DMS53 treated with DMSO at 0.1 percent for 48 hours (cell line): ENCODE data around the gene ZDHHC7.

Experiments used
- DNase-seq: peaks from one replicate; lab custom pipeline; 2025; ENCODE audit not compliant: unreplicated experiment; lab: John Stamatoyannopoulos, UW

ZDHHC7 gene

DNA sequence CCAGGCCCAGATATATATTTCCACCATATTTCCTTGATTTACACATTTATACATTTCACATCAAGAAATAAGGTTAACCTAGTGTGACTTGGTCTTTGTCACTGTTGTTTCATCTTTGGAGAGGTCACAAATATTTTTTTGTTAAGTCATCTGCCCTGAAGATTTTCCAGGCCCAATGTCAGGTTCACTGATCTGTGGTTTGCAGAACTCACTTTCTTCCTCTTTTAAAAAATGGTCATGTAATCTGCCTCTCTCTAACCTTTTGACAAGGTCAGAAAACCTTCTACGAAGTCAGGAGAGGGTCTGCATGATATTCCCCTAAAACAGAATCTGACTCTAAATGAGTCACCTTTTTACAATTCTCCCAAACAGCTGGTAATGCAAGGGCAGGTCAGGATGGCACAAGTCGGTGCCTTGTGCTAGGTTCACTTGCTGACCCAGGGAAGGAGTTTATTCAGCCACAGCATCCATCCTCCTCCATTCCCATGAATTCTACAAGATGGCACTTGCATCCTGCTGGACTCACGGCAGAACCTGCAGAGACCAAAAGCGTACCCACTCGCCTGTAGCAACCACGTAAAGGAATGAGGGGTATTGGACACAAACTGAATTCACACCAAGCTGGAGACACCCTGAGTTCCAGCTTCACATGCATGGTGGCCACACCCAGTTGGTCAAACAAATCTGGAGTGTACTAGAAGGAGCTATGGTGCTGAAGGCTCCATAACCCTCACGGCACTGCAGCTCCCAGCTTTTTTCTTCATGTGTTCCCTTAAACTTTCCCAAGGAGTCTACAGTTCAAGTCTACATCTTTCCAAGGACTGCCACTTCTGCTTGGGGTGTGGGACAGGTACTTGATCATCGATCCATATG lies 14.7 kb upstream of the ZDHHC7 start:
- no peak for DNase-seq

DNA sequence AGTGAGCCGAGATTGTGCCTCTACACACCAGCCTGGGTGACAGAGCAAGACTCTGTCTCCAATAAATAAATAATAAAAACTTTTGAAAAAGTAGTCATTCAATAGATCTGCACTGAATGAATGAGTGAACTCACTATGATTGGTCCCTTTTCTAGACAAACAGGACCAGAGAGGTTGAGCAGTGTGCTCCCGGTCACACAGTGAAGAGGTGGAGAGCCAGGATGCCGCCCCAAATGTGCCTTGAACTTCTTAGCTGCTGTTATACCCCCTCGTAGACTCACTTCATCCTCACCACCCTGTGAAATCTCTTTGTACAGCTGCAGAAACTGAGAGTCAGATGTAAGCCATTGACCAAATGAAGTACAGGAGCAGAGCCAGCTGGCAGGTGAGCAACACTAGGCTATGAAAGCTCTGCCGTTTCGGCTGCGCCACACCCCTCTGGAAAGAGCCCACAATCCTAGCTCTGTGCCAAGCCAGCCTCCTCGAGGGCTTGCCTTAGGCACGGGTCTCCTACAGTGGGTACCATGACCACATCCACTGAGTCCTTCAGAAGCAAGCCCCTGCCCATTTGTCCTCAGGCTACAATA lies 8.4 kb upstream of the ZDHHC7 start:
- no peak for DNase-seq

DNA sequence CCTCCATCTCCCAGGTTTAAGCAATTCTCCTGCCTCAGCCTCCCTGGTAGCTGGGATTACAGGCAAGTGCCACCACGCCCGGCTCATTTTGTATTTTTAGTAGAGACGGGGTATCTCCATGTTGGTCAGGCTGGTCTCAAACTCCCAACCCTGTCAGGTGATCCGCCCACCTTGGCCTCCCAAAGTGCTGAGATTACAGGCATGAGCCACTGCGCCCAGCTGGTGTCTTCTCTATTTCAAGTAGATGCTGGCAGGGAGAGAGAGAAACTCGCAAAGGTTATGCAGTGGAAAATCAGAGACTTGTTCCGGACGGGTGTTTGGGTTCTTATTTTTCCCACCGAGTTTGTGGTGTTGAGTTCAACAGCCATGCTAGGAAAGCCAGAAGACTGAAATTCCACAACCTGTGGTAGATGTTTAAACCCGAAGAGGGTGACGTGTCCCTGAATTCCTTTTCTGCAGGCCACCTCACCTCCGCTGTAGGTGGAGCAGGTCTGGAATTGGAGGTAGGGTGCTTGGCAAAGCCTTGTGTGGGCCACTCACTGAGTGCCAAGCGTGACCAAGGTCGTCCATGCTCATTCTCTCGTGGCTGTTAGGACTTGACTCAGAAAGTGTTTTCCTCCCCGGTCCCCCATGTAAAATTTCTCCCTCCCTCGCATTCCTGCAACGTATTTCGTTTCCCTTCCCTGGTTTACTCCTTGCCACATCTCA lies 7.3 kb upstream of the ZDHHC7 start:
- no peak for DNase-seq

DNA sequence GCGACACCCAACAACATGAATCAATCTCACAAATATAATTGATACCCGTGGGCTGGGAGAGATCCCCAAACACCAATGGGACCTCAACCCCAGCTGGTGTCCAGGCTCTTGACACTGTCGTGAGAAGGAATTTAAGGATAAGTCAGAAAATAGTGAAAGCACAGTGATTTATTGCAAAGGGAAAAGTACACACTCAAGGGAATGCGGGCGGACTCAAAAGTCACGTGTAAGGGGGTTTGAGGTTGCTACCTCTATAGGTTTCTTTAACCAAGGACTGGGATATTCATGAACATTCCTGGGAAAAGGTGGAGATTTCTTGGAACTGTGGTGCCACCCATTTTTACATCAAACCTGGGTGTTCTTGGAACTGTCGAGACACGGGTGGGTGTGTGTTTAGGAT lies 6.3 kb upstream of the ZDHHC7 start:
- DNase-seq = no peak

DNA sequence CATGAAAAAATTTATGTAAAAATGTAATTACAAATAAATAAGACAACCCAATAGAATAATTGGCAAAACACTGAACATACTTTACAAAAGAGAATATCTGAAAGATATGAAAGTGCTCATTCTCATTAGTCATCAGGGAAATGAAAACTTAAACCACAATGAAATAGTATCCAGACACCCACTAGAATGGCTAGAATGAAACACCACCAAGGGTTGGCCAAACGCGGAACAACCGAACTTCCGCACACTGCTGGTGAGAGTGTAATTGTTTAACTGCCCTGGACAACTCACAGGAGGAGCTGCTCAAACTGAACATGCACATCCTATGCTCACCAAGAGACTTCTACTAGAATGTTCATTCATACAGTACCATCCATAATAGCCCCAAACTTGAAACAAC lies 5.8 kb upstream of the ZDHHC7 start:
- DNase-seq = no peak

DNA sequence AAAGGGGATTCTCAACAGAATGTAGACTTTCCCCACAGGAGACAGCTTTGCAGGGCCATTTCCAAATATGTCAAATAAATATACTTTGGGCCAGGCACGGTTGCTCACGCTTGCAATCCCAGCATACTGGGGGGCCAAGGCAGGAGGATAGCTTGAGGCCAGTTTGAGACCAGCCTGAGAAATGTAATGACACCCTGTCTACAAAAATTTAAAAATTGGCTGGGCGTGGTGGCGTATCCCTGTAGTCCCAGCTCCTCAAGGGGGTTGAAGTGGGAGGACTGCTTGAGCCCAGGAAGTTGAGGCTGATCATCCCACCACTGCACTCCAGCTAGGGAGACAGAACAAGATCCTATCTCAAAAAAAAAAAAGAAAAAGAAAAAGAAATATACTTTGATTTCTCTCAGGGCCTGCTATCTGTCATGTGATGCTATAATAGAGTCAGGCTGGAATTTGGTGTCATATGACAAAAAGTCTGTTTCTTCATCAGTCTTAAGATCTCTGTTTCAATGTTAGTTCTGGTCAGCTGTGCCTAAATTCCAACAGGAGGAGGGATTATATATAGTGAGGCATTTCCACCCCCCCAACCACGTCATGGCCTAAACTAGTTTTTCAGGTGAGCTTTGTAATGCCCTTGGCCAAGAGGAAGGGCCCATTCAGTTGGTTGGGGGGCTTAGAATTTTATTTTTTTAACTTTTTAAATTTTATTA lies 4.3 kb upstream of the ZDHHC7 start:
- no peak for DNase-seq

DNA sequence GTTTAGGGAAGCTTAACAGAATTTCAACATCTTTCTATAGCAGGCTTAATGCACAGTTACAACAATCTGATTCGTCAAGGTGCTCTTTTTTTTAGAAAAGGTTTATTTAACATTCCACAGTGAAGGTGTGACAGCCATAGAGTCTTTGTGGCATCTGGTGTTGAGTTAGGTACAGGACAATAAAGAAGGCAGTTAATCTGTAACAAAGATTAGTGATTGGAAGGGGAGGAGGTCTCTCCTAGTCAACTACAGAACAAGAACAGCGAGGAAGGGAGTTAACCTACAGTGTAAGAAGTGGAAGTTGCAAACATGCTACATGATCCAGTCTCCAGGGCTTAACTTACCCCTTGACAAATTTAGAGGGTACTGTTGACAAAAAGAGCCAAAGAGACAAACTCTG lies 3.0 kb upstream of the ZDHHC7 start:
- DNase-seq = no peak

DNA sequence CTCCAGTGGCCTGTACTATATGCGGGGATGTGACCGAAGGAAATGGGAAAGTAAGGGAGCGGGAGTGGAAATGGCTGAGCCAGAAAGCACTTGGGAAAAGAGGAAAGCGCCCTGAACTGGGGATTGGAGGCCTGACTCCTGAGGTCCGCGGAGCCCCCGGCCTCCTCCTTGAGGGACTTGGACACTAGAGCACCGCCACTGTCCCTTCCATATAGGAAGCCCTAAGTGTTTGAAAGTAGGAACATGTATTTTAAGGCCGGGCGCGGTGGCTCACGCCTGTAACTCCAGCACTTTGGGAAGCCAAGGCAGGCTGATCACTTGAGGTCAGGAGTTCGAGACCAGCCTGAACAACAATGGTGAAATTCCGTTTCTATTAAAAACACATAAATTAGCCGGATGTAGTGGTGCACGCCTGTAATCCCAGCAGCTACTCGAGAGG lies 530 bp upstream of the ZDHHC7 start:
- no peak for DNase-seq

DNA sequence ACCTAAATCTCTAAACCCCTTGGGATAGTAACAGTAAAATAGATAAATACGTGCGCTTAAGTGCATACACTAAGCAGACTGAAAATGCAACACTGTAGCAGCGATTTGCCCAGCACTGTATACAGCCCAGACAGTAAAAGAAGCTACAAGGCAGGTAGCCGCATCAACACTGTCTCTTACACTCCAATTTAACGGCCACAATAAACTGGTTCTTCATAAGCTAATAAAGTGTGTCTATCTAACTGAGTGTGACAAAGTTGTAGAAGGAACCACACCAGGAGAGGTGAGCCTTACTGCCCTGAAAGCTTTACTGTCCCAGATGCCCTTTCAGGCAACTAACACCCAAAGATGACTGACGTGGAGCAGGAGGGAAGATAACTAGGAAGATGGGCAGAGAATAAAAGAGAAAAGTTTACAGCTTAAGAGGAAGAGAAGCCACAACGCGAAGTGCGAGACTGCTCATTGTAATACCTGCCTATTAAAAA lies 847 bp downstream of the ZDHHC7 start:
- DNase-seq = no peak

DNA sequence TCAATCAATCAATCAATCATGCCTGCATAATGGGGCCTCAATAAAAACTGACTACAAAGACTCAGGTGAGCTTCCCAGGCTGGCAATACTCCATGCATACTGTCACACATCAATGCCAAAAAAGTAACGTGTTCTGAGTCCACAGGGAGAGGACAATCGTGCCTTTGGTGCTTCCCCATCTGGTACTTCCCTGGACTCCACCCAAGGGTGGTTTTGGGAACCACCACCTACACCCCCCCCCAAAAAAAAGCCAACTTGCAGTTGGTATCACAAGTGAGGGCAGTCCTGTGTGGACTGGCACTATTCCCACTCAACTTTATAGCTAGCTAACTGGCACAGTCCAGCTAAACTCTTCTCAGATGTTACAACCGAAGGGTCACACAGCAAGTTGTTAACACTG lies 3.1 kb downstream of the ZDHHC7 start:
- DNase-seq = no peak

DNA sequence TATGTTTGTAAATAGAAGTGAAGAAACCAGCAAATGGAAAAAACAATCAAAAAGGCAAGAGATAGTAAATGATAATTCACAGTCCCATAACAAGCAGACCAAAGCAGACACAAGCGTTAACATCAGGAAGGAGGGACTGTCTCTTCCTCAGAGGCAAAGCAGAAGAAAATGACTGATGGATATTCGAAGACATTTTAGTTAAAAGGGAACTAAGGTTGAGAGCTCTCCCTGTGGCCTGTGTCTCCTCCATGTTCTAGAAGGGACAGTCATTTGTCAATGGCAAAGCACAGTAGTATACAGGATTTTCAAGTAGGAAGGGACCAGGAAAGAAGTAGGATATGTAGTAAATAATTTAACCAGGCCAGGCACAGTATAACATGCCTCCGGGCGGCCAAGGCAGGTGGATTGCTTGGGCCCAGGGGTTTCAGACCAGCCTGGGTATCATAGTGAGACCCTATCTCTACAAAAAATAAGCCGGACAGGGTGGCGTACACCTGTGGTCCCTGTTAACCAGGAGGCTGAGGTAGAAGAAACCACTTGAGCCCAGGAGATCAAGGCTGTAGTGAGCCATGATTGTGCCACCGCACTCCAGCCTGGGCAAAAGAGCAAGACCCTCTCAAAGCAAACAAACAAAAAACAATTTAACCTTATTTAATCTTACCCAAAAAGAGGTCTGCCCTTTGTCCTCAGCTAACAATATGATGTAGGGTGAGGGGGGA lies 3.7 kb downstream of the ZDHHC7 start:
- DNase-seq = no peak

DNA sequence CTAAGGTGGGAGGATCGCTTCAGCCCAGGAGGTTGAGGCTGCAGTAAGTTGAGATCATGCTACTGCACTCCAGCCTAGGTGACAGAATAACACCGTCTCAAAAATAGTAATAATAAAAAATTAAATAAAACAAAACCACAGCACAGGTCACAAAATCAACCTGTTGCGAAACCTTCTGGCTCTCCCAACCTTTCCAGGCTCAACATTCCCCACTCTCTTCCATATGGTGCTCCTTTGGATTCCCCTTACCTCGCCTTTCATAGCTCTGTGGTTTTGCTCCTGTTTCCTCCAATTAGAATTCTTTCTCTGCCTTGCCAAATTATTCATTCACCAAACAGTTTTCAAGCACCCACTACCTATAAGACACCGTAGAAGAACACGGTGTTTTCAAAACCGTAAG lies 4.7 kb downstream of the ZDHHC7 start:
- DNase-seq = no peak

DNA sequence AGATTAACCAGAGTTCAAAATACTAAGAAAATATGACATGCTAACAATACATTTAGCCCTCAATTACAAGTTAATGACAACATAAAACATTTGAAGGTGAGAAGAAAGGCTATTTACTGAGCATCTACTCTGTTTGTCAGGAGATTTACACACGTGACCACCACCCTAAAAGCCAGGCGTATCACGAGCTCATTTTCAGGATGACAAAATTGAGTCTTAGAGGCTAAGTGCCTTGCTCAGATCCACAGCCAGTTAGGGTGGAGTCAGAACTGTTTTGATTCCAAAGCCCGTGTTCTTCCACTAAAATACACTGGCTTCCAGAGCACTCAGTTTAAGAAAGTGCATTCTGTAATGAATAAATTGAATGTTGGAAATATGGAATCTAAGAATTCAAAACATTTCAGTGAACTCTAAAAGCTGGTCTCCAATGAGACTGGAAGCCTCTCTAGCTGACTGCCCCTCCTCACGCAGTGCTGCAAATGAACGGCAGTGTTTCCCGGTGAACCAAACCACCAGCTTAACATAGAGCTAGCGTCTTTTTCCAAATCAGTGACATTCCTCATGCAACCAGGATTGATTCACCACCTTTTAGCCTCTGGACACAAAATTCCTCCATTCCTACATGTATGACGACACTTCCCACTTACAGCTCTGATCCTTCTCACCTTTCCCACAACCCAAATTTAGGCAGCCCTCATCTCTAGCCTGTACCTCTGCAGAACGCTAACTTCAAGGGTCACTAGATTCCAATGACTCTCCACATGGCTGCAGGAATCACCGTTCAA lies 5.9 kb downstream of the ZDHHC7 start:
- DNase-seq = no peak

DNA sequence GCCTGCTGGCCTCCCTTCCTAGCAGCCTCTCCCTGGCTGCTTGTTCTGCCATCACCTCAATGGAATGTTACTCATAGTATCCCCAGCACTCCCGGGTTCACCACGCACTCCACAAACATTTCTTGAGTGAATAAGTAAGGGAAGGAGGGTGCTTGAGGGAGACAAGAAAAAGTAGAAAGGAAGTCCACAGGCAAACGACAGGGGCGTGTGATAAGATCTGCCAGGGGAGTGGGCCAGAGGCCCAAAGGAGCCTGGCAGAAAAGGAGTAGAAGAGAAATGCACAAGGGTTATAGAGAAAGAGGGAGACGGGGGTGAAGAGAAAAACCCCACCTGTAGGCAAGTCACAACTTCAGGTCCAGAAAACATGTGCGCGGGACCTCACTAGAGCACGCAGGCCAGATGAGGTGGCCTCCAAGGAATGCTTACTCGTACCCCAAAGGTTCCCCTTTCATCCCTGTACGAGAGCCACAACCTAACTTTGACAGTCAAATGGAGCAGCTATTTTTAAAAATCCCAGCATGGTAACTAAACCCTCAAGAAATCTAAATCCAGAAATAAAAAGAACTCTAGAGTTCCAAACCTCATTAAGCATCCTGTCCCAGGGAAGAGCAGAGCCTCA lies 6.6 kb downstream of the ZDHHC7 start:
- no peak for DNase-seq

DNA sequence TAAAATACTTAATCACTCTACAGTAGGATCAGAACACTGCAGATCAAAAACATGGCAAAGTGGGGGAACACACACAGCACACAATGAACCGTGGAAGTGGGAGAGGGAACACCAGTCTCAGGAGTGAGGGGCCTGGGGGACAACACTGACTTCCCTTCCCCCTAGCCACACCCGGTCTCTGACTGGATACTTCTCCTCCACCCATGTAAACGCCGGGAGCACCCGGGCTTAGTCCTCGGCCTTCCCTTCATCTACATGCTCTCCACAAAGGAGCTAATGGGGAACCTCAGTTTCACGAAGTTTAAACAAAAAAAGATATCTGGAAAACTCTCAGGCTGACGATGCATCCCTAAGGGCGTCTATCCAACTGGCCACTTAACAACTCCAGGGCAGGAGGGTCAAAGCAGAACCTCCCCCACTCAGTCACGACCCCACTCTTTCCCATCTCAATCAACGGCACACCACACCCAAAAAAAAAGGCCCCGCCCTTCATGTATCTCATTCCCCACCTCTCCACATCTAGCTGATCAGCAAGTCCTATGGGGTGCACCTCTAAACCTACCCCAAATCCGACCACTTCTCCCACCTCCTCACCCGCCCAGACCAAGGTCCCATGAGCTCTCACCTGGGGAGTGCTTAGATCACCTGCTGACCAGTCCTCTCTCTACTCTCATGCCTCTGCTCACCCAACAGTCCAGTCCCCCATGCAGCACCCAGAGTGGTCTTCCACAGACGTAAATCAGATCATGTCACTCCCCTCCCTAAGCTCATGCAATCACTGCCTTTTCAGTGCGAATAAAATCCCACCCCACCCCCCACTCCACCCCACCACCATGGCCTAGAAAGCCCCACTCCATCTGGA lies 7.4 kb downstream of the ZDHHC7 start:
- DNase-seq = no peak

DNA sequence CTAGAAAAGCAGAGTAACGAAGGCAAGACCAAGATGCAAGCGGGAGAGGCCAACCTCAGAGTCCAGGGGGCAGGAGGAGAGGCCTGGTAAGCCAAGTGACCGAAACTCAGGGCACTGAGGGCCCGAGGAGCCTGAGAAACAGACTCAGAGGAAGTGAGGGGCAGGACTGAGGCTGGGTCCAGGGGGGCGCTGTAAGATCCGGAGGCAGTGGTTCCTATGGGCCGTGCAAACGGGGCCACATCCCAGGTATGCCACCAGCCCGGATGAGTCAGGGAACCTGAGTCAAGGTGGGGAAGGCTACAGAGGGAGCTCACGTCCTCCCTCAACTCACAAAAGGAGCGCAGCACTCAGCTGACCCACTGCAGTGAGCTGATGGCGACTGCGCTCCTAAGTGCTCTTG lies 8.3 kb downstream of the ZDHHC7 start:
- no peak for DNase-seq

DNA sequence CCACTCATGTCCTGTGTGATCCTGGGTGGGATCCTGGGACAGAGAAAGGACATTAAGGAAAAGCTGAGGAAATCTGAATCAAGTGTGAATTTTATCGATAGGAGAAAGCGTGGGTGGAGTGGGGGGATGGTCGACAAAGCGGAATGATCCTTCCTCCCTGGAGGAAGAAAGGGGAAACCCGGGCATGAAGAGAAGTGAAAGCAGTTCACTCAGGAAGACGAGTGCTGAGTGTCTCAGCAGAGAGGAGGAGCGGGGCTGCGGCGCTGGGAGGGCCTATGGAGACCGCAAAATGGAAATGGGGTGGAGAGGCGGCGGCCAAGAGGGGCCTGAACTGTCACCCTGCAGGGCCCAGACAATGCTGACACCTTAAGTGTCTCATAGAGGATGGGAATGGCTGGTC lies 8.7 kb downstream of the ZDHHC7 start:
- DNase-seq = no peak

DNA sequence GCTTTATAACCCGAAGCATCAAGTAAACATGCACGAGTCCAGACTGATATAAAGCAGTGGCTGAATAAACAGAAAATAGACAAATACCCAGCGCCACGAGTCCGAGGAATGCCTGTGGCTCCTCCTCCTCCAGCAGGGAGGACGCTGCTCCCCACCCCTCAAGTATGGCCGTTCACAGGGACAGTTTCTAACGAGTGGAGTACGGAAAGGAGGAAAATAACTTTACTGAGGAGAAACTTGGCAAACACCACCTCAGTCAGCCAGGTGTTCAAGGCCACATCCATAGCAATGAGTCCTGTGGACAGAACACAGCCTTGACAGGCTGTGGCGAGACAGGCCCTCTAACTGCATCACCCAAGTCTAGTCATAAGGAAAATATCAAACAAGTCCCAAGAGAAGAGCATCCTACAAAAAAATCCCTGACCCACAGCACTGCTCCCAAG lies 9.2 kb downstream of the ZDHHC7 start:
- no peak for DNase-seq
